Stomach (tissue), 9 donors: ENCODE measurements around the gene MAP2K1. TPM values are rescaled to one million over a fixed set of nuclear protein-coding genes. Genes with fewer than 3 reads are reported as not detected.

Source experiments
- DNase-seq, 2 donors: peaks; one replicate each; pipeline versions ENCODE4 v3.0.0 to v3.0.0-alpha.2; 2013 to 2019
- H3K27ac ChIP-seq, 5 donors: fragments of 200-600 bp in 4 of 5; sonication (generic) in 4 of 5; one replicate each; pipeline ENCODE4 v1.5.1; 2013 to 2019; ENCODE audit warnings: mild to moderate bottlenecking in 1 of 5, moderate library complexity in 1 of 5
- H3K27me3 ChIP-seq, 3 donors: fragments of 200-600 bp; sonication (generic); one replicate each; pipeline ENCODE4 v1.5.1; 2017 to 2019; ENCODE audit warnings: mixed run types in 1 of 3
- H3K36me3 ChIP-seq, 4 donors: fragments of 200-600 bp; sonication (generic); 1 replicate in 3 of 4; 2 replicates in 1 of 4; pipeline ENCODE4 v1.5.1; 2016 to 2019
- H3K4me1 ChIP-seq, 4 donors: fragments of 200-600 bp; sonication (generic); one replicate each; pipeline ENCODE4 v1.5.1; 2016 to 2019
- H3K4me3 ChIP-seq, 4 donors: fragments of 200-600 bp; sonication (generic) in 3 of 4; one replicate each; pipeline ENCODE4 v1.5.1; 2016 to 2019; ENCODE audit warnings: mild to moderate bottlenecking in 1 of 4
- H3K9me3 ChIP-seq, 4 donors: fragments of 200-600 bp; sonication (generic); one replicate each; pipeline ENCODE4 v1.5.1; 2016 to 2019
- EP300 ChIP-seq: sonication (generic); formaldehyde crosslinking; IDR thresholded peaks from one replicate; pipeline ENCODE4 v1.6.1; 2017; ENCODE audit warnings: antibody characterized with exemption
- POLR2A ChIP-seq, 4 donors: fragments of 450-650 bp; IDR thresholded peaks; one replicate each; pipeline ENCODE4 v1.6.1; 2016; ENCODE audit warnings: antibody characterized with exemption in 4 of 4, control low read depth in 2 of 4, mild to moderate bottlenecking in 1 of 4, moderate library complexity in 1 of 4
- POLR2AphosphoS5 ChIP-seq, 3 donors: sonication (generic); formaldehyde crosslinking; IDR thresholded peaks; one replicate each; pipeline ENCODE4 v1.6.1; 2016; ENCODE audit warnings: antibody characterized with exemption in 3 of 3
- WGBS, 5 donors: extraction: QIAGEN DNeasy Blood & Tissue Kit in 3 of 5; methylation state at CpG; one replicate each; pipeline versions ENCODE4 v1.1.5 to v1.1.7; 2013 to 2018; 5-methylcytosine and 5-hydroxymethylcytosine counted together
- intact Hi-C: fragments of 100-400 bp; cut with DNase I; formaldehyde crosslinking; loops from one replicate; pipeline ENCODE4 v1.15.1; 2023; ENCODE audit warnings: low total_unique reads
- polyA plus RNA-seq, 3 donors: library from polyadenylated mRNA; stranded (reverse); fragments of 200-250 nt; gene quantifications; one replicate each; pipeline ENCODE4 v1.2.3, GENCODE V29; 2013
- small RNA-seq, 4 donors: library from RNA; depleted of rRNA; stranded (forward); fragments of <200 nt; gene quantifications; one replicate each; pipeline ENCODE3, GENCODE V24; 2016
- total RNA-seq, 5 donors: library from RNA; depleted of rRNA; stranded (reverse); fragments of >200 nt; gene quantifications; one replicate each; pipeline versions ENCODE4 v1.1.0 to v1.2.3, GENCODE V29; 2014 to 2016
- TF ChIP-seq, protein P1 (sequence below), 7 experiments: fragments of 450-650 bp in 4 of 7; fragments of 200-600 bp in 3 of 7; sonication (generic) in 3 of 7; IDR thresholded peaks; one replicate each; pipeline ENCODE4 v1.5.1; 2016 to 2019; ENCODE audit warnings: antibody characterized with exemption in 7 of 7, control low read depth in 2 of 7, mild to moderate bottlenecking in 1 of 7
- donor health status: healthy with polysubstance abuse.
- donor health status: Bipolar disorder and iron deficiency.
- donor health status: healthy.

MAP2K1 gene
- total and polyA plus RNA-seq, 8 donors, result 20.1 to 123 (median 26.0) TPM

DNA sequence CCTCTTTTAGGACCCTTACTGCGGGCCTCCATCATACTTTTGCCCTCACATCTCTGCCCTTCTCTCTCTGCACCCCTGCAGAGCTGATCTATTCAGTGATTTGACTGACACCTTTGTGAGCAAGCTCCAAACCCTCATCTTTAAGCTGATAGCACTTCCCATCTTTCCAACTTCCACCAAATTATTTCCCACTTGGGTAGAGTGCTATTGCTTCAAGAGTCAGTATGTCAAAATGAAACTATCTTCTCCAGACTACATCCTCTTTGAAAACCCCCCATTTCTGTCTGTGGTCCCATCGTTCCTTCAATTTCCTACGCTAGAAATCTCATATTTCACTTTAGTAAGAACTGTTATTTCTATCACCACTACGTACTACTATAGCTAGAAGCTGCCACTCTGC lies 138.1 kb downstream of the MAP2K1 start:
- H3K4me3 ChIP-seq, result no peak overlapping the region
- WGBS, 5 donors, result 86 to 94% (median 90%) methylated on average over 4 of the region's 4 CpGs
- H3K36me3 ChIP-seq, result peaks cover 0 to 67% (median 57%) of the 10 kb centered on the region in 4 donors
- TF ChIP-seq, protein P1, sequence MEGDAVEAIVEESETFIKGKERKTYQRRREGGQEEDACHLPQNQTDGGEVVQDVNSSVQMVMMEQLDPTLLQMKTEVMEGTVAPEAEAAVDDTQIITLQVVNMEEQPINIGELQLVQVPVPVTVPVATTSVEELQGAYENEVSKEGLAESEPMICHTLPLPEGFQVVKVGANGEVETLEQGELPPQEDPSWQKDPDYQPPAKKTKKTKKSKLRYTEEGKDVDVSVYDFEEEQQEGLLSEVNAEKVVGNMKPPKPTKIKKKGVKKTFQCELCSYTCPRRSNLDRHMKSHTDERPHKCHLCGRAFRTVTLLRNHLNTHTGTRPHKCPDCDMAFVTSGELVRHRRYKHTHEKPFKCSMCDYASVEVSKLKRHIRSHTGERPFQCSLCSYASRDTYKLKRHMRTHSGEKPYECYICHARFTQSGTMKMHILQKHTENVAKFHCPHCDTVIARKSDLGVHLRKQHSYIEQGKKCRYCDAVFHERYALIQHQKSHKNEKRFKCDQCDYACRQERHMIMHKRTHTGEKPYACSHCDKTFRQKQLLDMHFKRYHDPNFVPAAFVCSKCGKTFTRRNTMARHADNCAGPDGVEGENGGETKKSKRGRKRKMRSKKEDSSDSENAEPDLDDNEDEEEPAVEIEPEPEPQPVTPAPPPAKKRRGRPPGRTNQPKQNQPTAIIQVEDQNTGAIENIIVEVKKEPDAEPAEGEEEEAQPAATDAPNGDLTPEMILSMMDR (IDR thresholded peaks at IDR 0.05), result no peak
- no peak for TF ChIP-seq POLR2AphosphoS5 (IDR thresholded peaks at IDR 0.05)
- no peaks in the 10 kb centered on the region for H3K9me3 ChIP-seq
- H3K27ac ChIP-seq, result no peak overlapping the region
- DNase-seq, result no peak
- H3K4me1 ChIP-seq, result no peaks in the 10 kb centered on the region
- intact Hi-C loops, result no loop called here
- no peaks in the 10 kb centered on the region for H3K27me3 ChIP-seq

DNA sequence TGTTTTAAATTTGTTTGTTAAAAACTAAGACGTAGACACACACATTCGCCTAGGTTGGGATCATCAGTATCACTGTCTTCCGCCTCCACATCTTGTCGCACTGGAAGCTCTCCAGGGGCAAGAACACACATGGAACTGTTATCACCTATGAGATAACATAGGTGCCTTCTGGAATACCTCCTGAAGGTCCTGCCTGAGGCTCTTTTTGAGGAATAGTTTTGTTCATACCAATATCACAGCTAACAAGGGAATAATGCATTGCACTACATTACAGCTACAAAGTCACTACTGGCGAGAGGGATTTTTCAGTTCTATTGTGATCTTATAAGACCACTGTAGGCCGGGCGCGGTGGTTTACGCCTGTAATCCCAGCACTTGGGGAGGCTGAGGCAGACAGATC lies 148.3 kb downstream of the MAP2K1 start:
- H3K4me3 ChIP-seq, result no peak overlapping the region
- H3K36me3 ChIP-seq, result peaks cover 0 to 50% (median 32%) of the 10 kb centered on the region in 4 donors
- H3K27ac ChIP-seq, result no peak overlapping the region
- DNase-seq, result no peak
- H3K27me3 ChIP-seq, result no peaks in the 10 kb centered on the region
- H3K9me3 ChIP-seq, result no peaks in the 10 kb centered on the region
- TF ChIP-seq, protein P1 (IDR thresholded peaks at IDR 0.05), result no peak
- no peak for TF ChIP-seq POLR2AphosphoS5 (IDR thresholded peaks at IDR 0.05)
- TF ChIP-seq POLR2A (IDR thresholded peaks at IDR 0.05), result no peak
- TF ChIP-seq EP300, result no peak
- no peaks in the 10 kb centered on the region for H3K4me1 ChIP-seq
- WGBS, 5 donors, result 86 to 96% (median 93%) methylated on average over 9 of the region's 9 CpGs
- intact Hi-C loops, result no loop called here

Small RNA genes within 50 kb of the gene (small RNA-seq; reads per million reads assigned to genes)
- gene ATP5MFP6 (0 reads per million in 4 donors), gene MIR4512 (0 reads per million in 4 donors), gene RF00019 (0 reads per million in 4 donors), gene RF01159 (0 reads per million in 4 donors), gene SCARNA14 (5.5 to 12.1 (median 6.9) reads per million in 4 donors), gene SNORD16 (0 reads per million in 4 donors), gene SNORD18A (0 reads per million in 4 donors), gene SNORD18B (0 reads per million in 4 donors), gene SNORD18C (0 reads per million in 4 donors)

Other genes starting within 250 kb of the MAP2K1 start
- under 1 TPM in 1 of 5 donors, not detected in 4; 0.92 TPM for gene MEGF11, start 133.2 kb upstream of the MAP2K1 start, total RNA-seq
- gene MEGF11, start 133.2 kb upstream of the MAP2K1 start, polyA plus RNA-seq, result under 1 TPM; 0.05 to 0.15 (median 0.12) TPM
- gene DIS3L, start 93.3 kb upstream of the MAP2K1 start, total RNA-seq, result 10 to 100 TPM; 12.8 to 35.1 (median 20.9) TPM
- 10 to 100 TPM in 2 of 3 donors, 1 to 10 TPM in 1; 8.8 to 12.5 (median 11.8) TPM for gene DIS3L, start 93.3 kb upstream of the MAP2K1 start, polyA plus RNA-seq
- 10 to 100 TPM in 1 of 5 donors, 1 to 10 TPM in 3, not detected in 1; 2.3 to 13.8 (median 8.4) TPM for gene TIPIN, start 30.2 kb upstream of the MAP2K1 start, total RNA-seq
- 1 to 10 TPM; 2.7 to 3.1 (median 2.9) TPM for gene TIPIN, start 30.2 kb upstream of the MAP2K1 start, polyA plus RNA-seq
- gene SNAPC5, start 110.8 kb downstream of the MAP2K1 start, total RNA-seq, result 10 to 100 TPM in 2 of 5 donors, 1 to 10 TPM in 3; 2.3 to 18.2 (median 9.8) TPM
- gene SNAPC5, start 110.8 kb downstream of the MAP2K1 start, polyA plus RNA-seq, result 10 to 100 TPM; 25.9 to 49.0 (median 31.6) TPM
- 1,000 to 10,000 TPM in 4 of 5 donors, 100 to 1,000 TPM in 1; 994 to 3,031 (median 2,276) TPM for gene RPL4, start 117.9 kb downstream of the MAP2K1 start, total RNA-seq
- 1,000 to 10,000 TPM; 2,383 to 4,395 (median 2,638) TPM for gene RPL4, start 117.9 kb downstream of the MAP2K1 start, polyA plus RNA-seq
- 10 to 100 TPM in 2 of 5 donors, 1 to 10 TPM in 2, under 1 TPM in 1; 0.89 to 46.7 (median 9.9) TPM for gene ZWILCH, start 118.4 kb downstream of the MAP2K1 start, total RNA-seq
- 1 to 10 TPM; 3.5 to 5.6 (median 4.2) TPM for gene ZWILCH, start 118.4 kb downstream of the MAP2K1 start, polyA plus RNA-seq
- gene LCTL, start 179.1 kb downstream of the MAP2K1 start, total RNA-seq, result not detected
- gene LCTL, start 179.1 kb downstream of the MAP2K1 start, polyA plus RNA-seq, result not detected